Body of pancreas (tissue), 4 donors: ENCODE results near the gene GRIA2. TPM values are rescaled to one million over a fixed set of nuclear protein-coding genes. Genes with fewer than 3 reads are reported as not detected.
"Not testable (repeated sequence)": the region's sequence is repeated elsewhere in the genome, so short reads cannot be mapped to it uniquely, and the experiment has no call there.

ENCODE experiments used
- ATAC-seq: fragments of 150-250 bp; one replicate; pipeline ENCODE4 v1.9.1; 2016
- DNase-seq, 4 donors: peaks; one replicate each; pipeline ENCODE4 v3.0.0-alpha.2; 2019
- H3K27ac ChIP-seq, 4 donors: fragments of 200-600 bp; sonication (generic); 1 replicate in 3 of 4; 2 replicates in 1 of 4; pipeline versions ENCODE4 v1.5.1 to v1.6.1; 2016 to 2019; ENCODE audit warnings: mild to moderate bottlenecking in 1 of 4, mixed read lengths in 1 of 4, moderate library complexity in 1 of 4
- H3K27me3 ChIP-seq, 2 donors: fragments of 200-600 bp; sonication (generic); one replicate each; pipeline ENCODE4 v1.6.0; 2016; ENCODE audit warnings: mild to moderate bottlenecking in 1 of 2
- H3K36me3 ChIP-seq, 2 donors: fragments of 200-600 bp; sonication (generic); replicated peaks in 1 of 2; 2 replicates each; pipeline ENCODE4 v1.5.1; 2016; ENCODE audit warnings: low read depth in 2 of 2; ENCODE audit not compliant: insufficient read depth in 1 of 2
- H3K4me1 ChIP-seq: fragments of 200-600 bp; sonication (generic); one replicate; pipeline ENCODE4 v1.6.0; 2016
- H3K4me3 ChIP-seq, 2 donors: fragments of 200-600 bp; sonication (generic); 1 replicate in 1 of 2; 2 replicates in 1 of 2; pipeline ENCODE4 v1.5.1; 2016 to 2019
- H3K9me3 ChIP-seq, 3 donors: fragments of 200-600 bp; sonication (generic); 1 replicate in 2 of 3; 2 replicates in 1 of 3; pipeline ENCODE4 v1.5.1; 2016
- POLR2A ChIP-seq, 3 donors: fragments of 450-650 bp; IDR thresholded peaks; one replicate each; pipeline ENCODE4 v1.6.1; 2016; ENCODE audit warnings: antibody characterized with exemption in 3 of 3, mild to moderate bottlenecking in 2 of 3
- WGBS, 2 donors: methylation state at CpG; one replicate each; pipeline ENCODE4 v1.1.5; 2017; 5-methylcytosine and 5-hydroxymethylcytosine counted together
- intact Hi-C: fragments of 100-400 bp; cut with DNase I; formaldehyde crosslinking; loops from one replicate; pipeline ENCODE4 v1.15.1; 2023
- total RNA-seq, 2 donors: library from RNA; depleted of rRNA; stranded (reverse); fragments of >200 nt; gene quantifications; one replicate each; pipeline ENCODE4 v1.1.0, GENCODE V29; 2016
- TF ChIP-seq, protein P1 (sequence below), 7 experiments: fragments of 450-650 bp in 4 of 7; fragments of 200-600 bp in 3 of 7; sonication (generic) in 3 of 7; IDR thresholded peaks; one replicate each; pipeline ENCODE4 v1.5.1; 2016 to 2019; ENCODE audit warnings: antibody characterized with exemption in 7 of 7

Gene GRIA2
- 1 to 10 TPM; 1.0 to 1.6 TPM for total RNA-seq

DNA sequence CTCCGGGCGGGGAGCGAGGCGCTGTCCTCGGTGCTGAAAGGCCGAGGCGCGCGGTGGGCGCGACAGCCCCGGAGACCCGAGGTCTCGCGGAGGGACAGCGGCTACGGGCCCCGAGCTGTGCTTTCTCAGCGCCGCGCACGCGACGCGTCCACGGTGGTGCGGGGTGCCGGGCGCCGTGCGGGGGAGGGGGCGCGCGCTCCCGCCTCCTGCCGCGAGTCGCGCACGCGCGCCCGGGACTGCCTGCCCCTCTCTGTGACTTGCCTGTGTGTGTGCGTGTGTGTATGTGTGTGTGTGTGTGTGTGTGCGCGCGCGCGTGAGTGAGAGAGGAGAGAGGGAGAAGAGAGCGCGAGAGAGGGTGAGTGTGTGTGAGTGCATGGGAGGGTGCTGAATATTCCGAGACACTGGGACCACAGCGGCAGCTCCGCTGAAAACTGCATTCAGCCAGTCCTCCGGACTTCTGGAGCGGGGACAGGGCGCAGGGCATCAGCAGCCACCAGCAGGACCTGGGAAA is at the start of gene GRIA2:
TSS of gene GRIA2 (plus strand) at position 358 of the 511 bp plus-strand sequence. CDS start 315 bp downstream, outside the sequence.
- H3K4me1 ChIP-seq: peaks cover 17% of the 10 kb centered on the region
- H3K36me3 ChIP-seq: no peaks in the 10 kb centered on the region
- 1 to 3% methylated on average over 13 to 51 of the region's 57 CpGs for WGBS, 2 donors
- DNase-seq: peak; percentile 54 to 77 (median 63)
- H3K27ac ChIP-seq: no peak within 1 kb of the TSS
- peak; percentile 87 for ATAC-seq
- H3K9me3 ChIP-seq: no peaks in the 10 kb centered on the region
- peaks cover 0 to 20% of the 10 kb centered on the region in 2 donors for H3K27me3 ChIP-seq
- H3K4me3 ChIP-seq: no peak within 1 kb of the TSS
- intact Hi-C loops: no loop called here
- TF ChIP-seq, protein P1, sequence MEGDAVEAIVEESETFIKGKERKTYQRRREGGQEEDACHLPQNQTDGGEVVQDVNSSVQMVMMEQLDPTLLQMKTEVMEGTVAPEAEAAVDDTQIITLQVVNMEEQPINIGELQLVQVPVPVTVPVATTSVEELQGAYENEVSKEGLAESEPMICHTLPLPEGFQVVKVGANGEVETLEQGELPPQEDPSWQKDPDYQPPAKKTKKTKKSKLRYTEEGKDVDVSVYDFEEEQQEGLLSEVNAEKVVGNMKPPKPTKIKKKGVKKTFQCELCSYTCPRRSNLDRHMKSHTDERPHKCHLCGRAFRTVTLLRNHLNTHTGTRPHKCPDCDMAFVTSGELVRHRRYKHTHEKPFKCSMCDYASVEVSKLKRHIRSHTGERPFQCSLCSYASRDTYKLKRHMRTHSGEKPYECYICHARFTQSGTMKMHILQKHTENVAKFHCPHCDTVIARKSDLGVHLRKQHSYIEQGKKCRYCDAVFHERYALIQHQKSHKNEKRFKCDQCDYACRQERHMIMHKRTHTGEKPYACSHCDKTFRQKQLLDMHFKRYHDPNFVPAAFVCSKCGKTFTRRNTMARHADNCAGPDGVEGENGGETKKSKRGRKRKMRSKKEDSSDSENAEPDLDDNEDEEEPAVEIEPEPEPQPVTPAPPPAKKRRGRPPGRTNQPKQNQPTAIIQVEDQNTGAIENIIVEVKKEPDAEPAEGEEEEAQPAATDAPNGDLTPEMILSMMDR (IDR thresholded peaks at IDR 0.05): no peak
- TF ChIP-seq POLR2A (IDR thresholded peaks at IDR 0.05): no peak

GRCh38 chr4:157172011-157172410 is 48.5 kb upstream of the GRIA2 start:
- 14 to 20% methylated on average over 3 of the region's 3 CpGs for whole genome bisulfite sequencing, 2 donors
- intact Hi-C loops: no loop called here
- DNase-seq: no peak
- H3K36me3 ChIP-seq: no peaks in the 10 kb centered on the region
- no peaks in the 10 kb centered on the region for H3K4me1 ChIP-seq
- TF ChIP-seq, protein P1 (IDR thresholded peaks at IDR 0.05): peak in 2 of 7 experiments; percentile 9 to 16
- TF ChIP-seq POLR2A (IDR thresholded peaks at IDR 0.05): no peak
- no peak for ATAC-seq
- H3K27me3 ChIP-seq: no peaks in the 10 kb centered on the region
- no peaks in the 10 kb centered on the region for H3K9me3 ChIP-seq
- H3K27ac ChIP-seq: no peak overlapping the region
- no peak overlapping the region for H3K4me3 ChIP-seq

DNA sequence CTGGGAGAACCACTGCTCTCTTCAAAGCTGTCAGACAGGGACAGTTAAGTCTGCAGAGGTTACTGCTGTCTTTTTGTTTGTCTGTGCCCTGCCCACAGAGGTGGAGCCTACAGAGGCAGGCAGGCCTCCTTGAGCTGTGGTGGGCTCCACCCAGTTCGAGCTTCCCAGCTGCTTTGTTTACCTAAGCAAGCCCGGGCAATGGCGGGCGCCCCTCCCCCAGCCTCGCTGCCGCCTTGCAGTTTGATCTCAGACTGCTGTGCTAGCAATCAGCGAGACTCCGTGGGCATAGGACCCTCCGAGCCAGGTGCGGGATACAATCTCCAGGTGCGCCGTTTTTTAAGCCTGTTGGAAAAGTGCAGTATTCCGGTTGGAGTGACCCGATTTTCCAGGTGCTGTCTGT is 40.3 kb upstream of the GRIA2 start:
- H3K36me3 ChIP-seq, ATAC-seq, H3K4me1 ChIP-seq, H3K27ac ChIP-seq, H3K27me3 ChIP-seq, DNase-seq, intact Hi-C loops, H3K4me3 ChIP-seq, H3K9me3 ChIP-seq: not testable (repeated sequence)
- 83 to 100% methylated on average over 3 to 14 of the region's 14 CpGs for WGBS, 2 donors

- DNase-seq (no peak), ATAC-seq (no peak)
- H3K27ac ChIP-seq: no peak overlapping the region
- intact Hi-C loops: no loop called here
- no peak overlapping the region for H3K4me3 ChIP-seq
- H3K9me3 ChIP-seq: no peaks in the 10 kb centered on the region
- 60 to 82% methylated on average over 1 of the region's 1 CpG for WGBS, 2 donors
- TF ChIP-seq POLR2A (IDR thresholded peaks at IDR 0.05): no peak
- TF ChIP-seq, protein P1 (IDR thresholded peaks at IDR 0.05): no peak
- no peaks in the 10 kb centered on the region for H3K4me1 ChIP-seq
- no peaks in the 10 kb centered on the region for H3K27me3 ChIP-seq
- no peaks in the 10 kb centered on the region for H3K36me3 ChIP-seq
Measured at GRCh38 chr4:157184300-157184699, 36.2 kb upstream of the GRIA2 start.

DNA sequence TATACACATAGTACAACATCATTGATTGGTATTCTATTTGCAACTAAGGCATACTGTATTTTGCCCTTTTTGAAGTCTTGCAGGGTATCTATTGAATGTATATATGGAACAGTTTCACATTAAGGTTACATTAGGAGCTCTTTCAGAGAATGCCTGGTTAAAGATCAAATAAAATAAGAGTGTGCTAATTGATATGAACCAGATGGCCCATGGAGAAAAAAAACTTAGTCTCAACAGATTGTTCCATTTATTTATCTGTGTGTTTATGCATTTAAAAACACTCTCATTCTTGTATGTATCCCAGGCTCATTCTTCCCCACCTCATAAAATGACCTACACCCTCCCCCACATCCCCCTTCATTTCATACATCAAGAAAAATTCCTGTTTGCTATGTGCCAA is 35.2 kb upstream of the GRIA2 start:
- H3K27me3 ChIP-seq: no peaks in the 10 kb centered on the region
- no peaks in the 10 kb centered on the region for H3K9me3 ChIP-seq
- ATAC-seq (no peak), DNase-seq (no peak)
- no peak overlapping the region for H3K27ac ChIP-seq
- intact Hi-C loops: no loop called here
- TF ChIP-seq, protein P1 (IDR thresholded peaks at IDR 0.05): no peak
- TF ChIP-seq POLR2A (IDR thresholded peaks at IDR 0.05): no peak
- H3K4me3 ChIP-seq: no peak overlapping the region
- H3K36me3 ChIP-seq: no peaks in the 10 kb centered on the region
- H3K4me1 ChIP-seq: no peaks in the 10 kb centered on the region
